HepG2 (cell line): ENCODE data around the gene ITGAE. TPM values are rescaled to one million over a fixed set of nuclear protein-coding genes. Genes with fewer than 3 reads are reported as not detected.

Source experiments
- ATAC-seq: fragments of 200-7000 bp; cut with Tn5 transposase; 3 replicates; pipeline ENCODE4 v1.9.1; 2020; ENCODE audit warnings: mild to moderate bottlenecking, moderate library complexity
- BruUV-seq: library from RNA; stranded (reverse); fragments of 400-500 nt; replicated peaks from 2 replicates; lab custom pipeline; 2021; lab: Mats Ljungman, UMichigan
- CTCF ChIA-PET: fragments of 300-600 bp; formaldehyde crosslinking; extraction: SDS; loops from one replicate; lab custom pipeline; 2021; ENCODE audit warnings: low total read pairs, inconsistent platforms, low intra/inter-chr PET ratio; lab: Yijun Ruan, JAX
- POLR2A ChIA-PET: fragments of 350-600 bp; sonication (Branson Sonifier 250); formaldehyde crosslinking; loops from one replicate; lab custom pipeline; 2020; ENCODE audit warnings: antibody characterized with exemption, inconsistent platforms; lab: Yijun Ruan, JAX
- DNase-seq: peaks from one replicate; pipeline ENCODE4 v3.0.0-alpha.2; 2015; ENCODE audit warnings: low spot score
- FAIRE-seq: peaks from 3 replicates; lab custom pipeline; 2011; peaks lifted over from hg19 to GRCh38; lab: Jason Lieb, UNC
- H2AFZ ChIP-seq: one replicate; pipeline ENCODE4 v1.6.1; 2011; ENCODE audit warnings: low read length, inconsistent platforms
- H3K27ac ChIP-seq: fragments of 300-600 bp; 3 replicates; pipeline ENCODE4 v1.8.0; 2011; ENCODE audit warnings: mixed run types, mild to moderate bottlenecking, mixed read lengths, low read length, inconsistent platforms; ENCODE audit not compliant: insufficient read depth; ENCODE audit errors: extremely low read length
- H3K27me3 ChIP-seq, 2 experiments: fragments of 200-600 bp in 1 of 2; 2 replicates in 1 of 2; 3 replicates in 1 of 2; pipeline versions ENCODE4 v1.6.0 to v1.8.0; 2011; ENCODE audit warnings: low read length in 2 of 2, mild to moderate bottlenecking in 2 of 2, moderate library complexity in 2 of 2, inconsistent platforms in 1 of 2; ENCODE audit not compliant: insufficient read depth in 2 of 2, control insufficient read depth in 1 of 2
- H3K36me3 ChIP-seq, 2 experiments: fragments of 200-600 bp in 1 of 2; replicated peaks in 1 of 2; 2 replicates in 1 of 2; 3 replicates in 1 of 2; pipeline versions ENCODE4 v1.5.1 to v1.8.0; 2011; ENCODE audit warnings: low read length in 2 of 2, inconsistent platforms in 1 of 2; ENCODE audit not compliant: insufficient read depth in 2 of 2, control insufficient read depth in 1 of 2
- H3K4me1 ChIP-seq: 2 replicates; pipeline ENCODE4 v1.5.1; 2012; ENCODE audit warnings: low read length, inconsistent platforms; ENCODE audit not compliant: insufficient read depth
- H3K4me2 ChIP-seq: 2 replicates; pipeline ENCODE4 v1.6.0; 2011; ENCODE audit warnings: low read depth, low read length, inconsistent platforms
- H3K4me3 ChIP-seq, 3 experiments: fragments of 200-600 bp in 1 of 3; sonication (generic), shearing (Covaris generic) in 1 of 3; replicated peaks in 1 of 3; 2 replicates each; pipeline ENCODE4 v1.5.1; 2011 to 2016; ENCODE audit warnings: low read length in 3 of 3, inconsistent platforms in 2 of 3, low read depth in 2 of 3, mild to moderate bottlenecking in 2 of 3, control low read depth in 1 of 3, mixed read lengths in 1 of 3; ENCODE audit not compliant: insufficient read depth in 1 of 3
- H3K79me2 ChIP-seq: one replicate; pipeline ENCODE4 v1.6.1; 2011; ENCODE audit warnings: low read length, inconsistent platforms; ENCODE audit not compliant: insufficient read depth
- H3K9ac ChIP-seq: 2 replicates; pipeline ENCODE4 v1.6.0; 2011; ENCODE audit warnings: mild to moderate bottlenecking, low read depth, low read length, inconsistent platforms; ENCODE audit not compliant: insufficient read depth
- H3K9me3 ChIP-seq: 2 replicates; pipeline ENCODE4 v1.5.1; 2012; ENCODE audit warnings: mild to moderate bottlenecking, low read length
- H4K20me1 ChIP-seq: 2 replicates; pipeline ENCODE4 v1.6.0; 2011; ENCODE audit warnings: inconsistent platforms, mild to moderate bottlenecking, low read length, moderate library complexity; ENCODE audit not compliant: insufficient read depth
- AHR ChIP-seq: IDR thresholded peaks from 2 replicates; pipeline ENCODE4 v1.6.1; 2018; ENCODE audit warnings: missing genetic modification reagents, missing compliant biosample characterization
- AKAP8 ChIP-seq: sonication (generic); formaldehyde crosslinking; IDR thresholded peaks from 2 replicates; pipeline ENCODE4 v1.5.1; 2020; ENCODE audit warnings: mild to moderate bottlenecking, missing genetic modification reagents
- ATM ChIP-seq: fragments of 450-650 bp; IDR thresholded peaks from 2 replicates; pipeline ENCODE4 v1.7.1; 2017; ENCODE audit warnings: mild to moderate bottlenecking, borderline replicate concordance
- CBX2 ChIP-seq, 2 experiments: fragments of 200-600 bp in 1 of 2; sonication (generic); formaldehyde crosslinking in 1 of 2; IDR thresholded peaks; 2 replicates each; pipeline versions ENCODE4 v1.7.0 to v1.8.1; 2018 to 2022; ENCODE audit warnings: low read depth in 2 of 2, low read length in 1 of 2, mild to moderate bottlenecking in 1 of 2, missing genetic modification reagents in 1 of 2
- CHD4 ChIP-seq: fragments of 200-600 bp; sonication (generic); IDR thresholded peaks from 2 replicates; pipeline ENCODE4 v1.7.0; 2017; ENCODE audit warnings: mild to moderate bottlenecking, low read length, borderline replicate concordance
- FOXK2 ChIP-seq: fragments of 450-650 bp; IDR thresholded peaks from 2 replicates; pipeline ENCODE4 v1.6.1; 2016
- ISL2 ChIP-seq: sonication (generic); formaldehyde crosslinking; IDR thresholded peaks from 2 replicates; pipeline ENCODE4 v1.5.0; 2020; ENCODE audit warnings: missing genetic modification reagents
- MIER3 ChIP-seq: IDR thresholded peaks from 2 replicates; pipeline ENCODE4 v1.6.1; 2016; ENCODE audit warnings: missing compliant biosample characterization, borderline replicate concordance
- PAX8 ChIP-seq: sonication (generic); formaldehyde crosslinking; IDR thresholded peaks from 2 replicates; pipeline ENCODE4 v1.8.0; 2022; ENCODE audit warnings: mild to moderate bottlenecking, missing genetic modification reagents, borderline replicate concordance
- RBM39 ChIP-seq: fragments of 200-400 bp; formaldehyde crosslinking; IDR thresholded peaks from one replicate; pipeline ENCODE4 v1.6.1; 2018; ENCODE audit warnings: antibody characterized with exemption, mild to moderate bottlenecking, low read depth, low read length; ENCODE audit not compliant: poor library complexity, severe bottlenecking
- TCF7L2 ChIP-seq: IDR thresholded peaks from 2 replicates; pipeline ENCODE4 v1.6.1; 2011; ENCODE audit warnings: mild to moderate bottlenecking, low read depth, low read length, moderate library complexity
- ZBTB3 ChIP-seq: sonication (generic); formaldehyde crosslinking; IDR thresholded peaks from 2 replicates; pipeline ENCODE4 v1.4.0; 2020; ENCODE audit warnings: low read depth, mild to moderate bottlenecking, moderate library complexity, missing genetic modification reagents, borderline replicate concordance
- ZNF34 ChIP-seq: sonication (generic); formaldehyde crosslinking; IDR thresholded peaks from 2 replicates; pipeline ENCODE4 v1.4.0; 2020; ENCODE audit warnings: mild to moderate bottlenecking, missing genetic modification reagents, borderline replicate concordance
- ZNF589 ChIP-seq: sonication (generic); formaldehyde crosslinking; conservative IDR thresholded peaks from 2 replicates; pipeline ENCODE4 v1.8.0; 2022; ENCODE audit warnings: mild to moderate bottlenecking, moderate library complexity, missing genetic modification reagents
- ZNF768 ChIP-seq: sonication (generic); formaldehyde crosslinking; IDR thresholded peaks from 2 replicates; pipeline ENCODE4 v1.4.0; 2020; ENCODE audit warnings: missing genetic modification reagents
- WGBS: methylation state at CpG from one replicate; pipeline ENCODE4 v1.1.6; 2017; ENCODE audit warnings: low lambda C conversion rate; 5-methylcytosine and 5-hydroxymethylcytosine counted together
- in situ Hi-C: cut with HindIII; loops from 2 replicates; pipeline ENCODE4 v1.10.0; 2017; ENCODE audit warnings: low pct_unique_long_range_greater_than_20kb; ENCODE audit not compliant: extremely low pct_ligation_motif_present
- intact Hi-C: fragments of 100-400 bp; cut with micrococcal nuclease; formaldehyde crosslinking; loops from one replicate; pipeline ENCODE4 v1.10.0; 2022; ENCODE audit not compliant: unreplicated experiment
- polyA plus RNA-seq, 8 experiments: library from polyadenylated mRNA; depleted of rRNA in 3 of 8; stranded (reverse) in 7 of 8; unstranded in 1 of 8; fragments of >200 nt; fragmentation: Illumina TruSeq in 4 of 8; extraction: Trizol in 4 of 8; gene quantifications; 2 replicates each; pipeline versions ENCODE4 v1.2.1 to v1.2.3, GENCODE V29; 2011 to 2016; ENCODE audit warnings: low read depth in 4 of 8, missing spikeins in 1 of 8, mixed read lengths in 1 of 8; ENCODE audit not compliant: insufficient read depth in 1 of 8
- total RNA-seq, 5 experiments: library from RNA; depleted of rRNA; stranded (reverse); fragments of >200 nt; fragmentation: Illumina TruSeq; extraction: Trizol; gene quantifications; 2 replicates each; pipeline ENCODE4 v1.2.3, GENCODE V29; 2016; ENCODE audit warnings: low read depth in 1 of 5
- TF ChIP-seq, protein P1 (sequence below): sonication (generic); formaldehyde crosslinking; IDR thresholded peaks from 2 replicates; pipeline ENCODE4 v1.5.0; 2020; ENCODE audit warnings: missing genetic modification reagents
- TF ChIP-seq, protein P2 (sequence below): sonication (generic); formaldehyde crosslinking; IDR thresholded peaks from 2 replicates; pipeline ENCODE4 v1.4.0; 2020; ENCODE audit warnings: mild to moderate bottlenecking, missing genetic modification reagents

The ITGAE gene
- total and polyA plus RNA-seq, 2 of the 13 experiments (the other 11 are each of a cell fraction or from before 2014, with no cell fraction given): 42.3 to 49.0 TPM

GRCh38 chr17:3846437-3847164 is 45.6 kb upstream of the ITGAE start:
- CTCF ChIA-PET: interaction anchor here (0.7 to 1.0 kb wide), 2 partner anchors 61 to 109 kb away, joined by 3 read pairs; no protein-coding TSS in a partner anchor
- Histone ChIP-seq H3K79me2 (peaks cover 25% of the 10 kb centered on the region), H3K4me2 (peak overlapping the region; percentile 93), H2AFZ (peak overlapping the region; percentile 87), H3K9ac (peak overlapping the region; percentile 33; the same call in 1 of the 2 replicates), H3K27me3 (no peaks in the 10 kb centered on the region; a peak in 1 of 5 replicates), H4K20me1 (peaks cover 3% of the 10 kb centered on the region; the same call in 1 of the 2 replicates), H3K4me1 (peaks cover 49% of the 10 kb centered on the region), H3K36me3 (peaks cover 0 to 19% of the 10 kb centered on the region in 2 experiments; a peak in 2 of 5 replicates), H3K9me3 (no peaks in the 10 kb centered on the region), H3K4me3 (peak overlapping the region; percentile 47 to 98 (median 51)), H3K27ac (no peak overlapping the region)
- FAIRE-seq (no peak), ATAC-seq (0 out of 3 replicates have a peak, but pooled peaks have one; percentile 6), DNase-seq (no peak)
- POLR2A ChIA-PET: interaction anchor here (0.7 to 2.3 kb wide), 14 partner anchors 11 to 297 kb away, joined by 3 to 12 read pairs (median 6); partner anchors contain the start of genes CAMKK1, EMC6, HASPIN and TAX1BP3
- 21% methylated on average over 16 of the region's 17 CpGs for WGBS
- BruUV-seq: no TSS peak
- intact Hi-C loops: loop anchor here (5.0 kb wide), 1 partner anchor 61 kb away; no protein-coding TSS in a partner anchor
- in situ Hi-C loops: no loop called here
- TF ChIP-seq PAX8 (no peak), CBX2 (IDR thresholded peaks at IDR 0.05; ENCODE audit: low read depth, low read length) (no peak), CBX2 (CRISPR knock-in tag; IDR thresholded peaks at IDR 0.05; ENCODE audit: low read depth) (no peak), ATM (no peak), AKAP8 (CRISPR knock-in tag) (0 out of 2 replicates have a peak, but pooled peaks have one; percentile 3), ZNF768 (CRISPR knock-in tag) (no peak), ZNF34 (CRISPR knock-in tag) (0 out of 2 replicates have a peak, but pooled peaks have one; percentile 33), ISL2 (CRISPR knock-in tag) (peak; percentile 11; the same call in 1 of the 2 replicates), TCF7L2 (no peak), FOXK2 (no peak), AHR (no peak), ZBTB3 (peak; percentile 14; the same call in 1 of the 2 replicates), ZNF589 (CRISPR knock-in tag) (0 out of 2 replicates have a peak, but pooled peaks have one; percentile 14), RBM39 (peak; percentile 37), MIER3 (CRISPR knock-in tag) (no peak), CHD4 (0 out of 2 replicates have a peak, but pooled peaks have one; percentile 29)
- TF ChIP-seq, protein P1, sequence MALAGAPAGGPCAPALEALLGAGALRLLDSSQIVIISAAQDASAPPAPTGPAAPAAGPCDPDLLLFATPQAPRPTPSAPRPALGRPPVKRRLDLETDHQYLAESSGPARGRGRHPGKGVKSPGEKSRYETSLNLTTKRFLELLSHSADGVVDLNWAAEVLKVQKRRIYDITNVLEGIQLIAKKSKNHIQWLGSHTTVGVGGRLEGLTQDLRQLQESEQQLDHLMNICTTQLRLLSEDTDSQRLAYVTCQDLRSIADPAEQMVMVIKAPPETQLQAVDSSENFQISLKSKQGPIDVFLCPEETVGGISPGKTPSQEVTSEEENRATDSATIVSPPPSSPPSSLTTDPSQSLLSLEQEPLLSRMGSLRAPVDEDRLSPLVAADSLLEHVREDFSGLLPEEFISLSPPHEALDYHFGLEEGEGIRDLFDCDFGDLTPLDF (CRISPR knock-in tag): peak; percentile 2; the same call in 1 of the 2 replicates
- TF ChIP-seq, protein P2, sequence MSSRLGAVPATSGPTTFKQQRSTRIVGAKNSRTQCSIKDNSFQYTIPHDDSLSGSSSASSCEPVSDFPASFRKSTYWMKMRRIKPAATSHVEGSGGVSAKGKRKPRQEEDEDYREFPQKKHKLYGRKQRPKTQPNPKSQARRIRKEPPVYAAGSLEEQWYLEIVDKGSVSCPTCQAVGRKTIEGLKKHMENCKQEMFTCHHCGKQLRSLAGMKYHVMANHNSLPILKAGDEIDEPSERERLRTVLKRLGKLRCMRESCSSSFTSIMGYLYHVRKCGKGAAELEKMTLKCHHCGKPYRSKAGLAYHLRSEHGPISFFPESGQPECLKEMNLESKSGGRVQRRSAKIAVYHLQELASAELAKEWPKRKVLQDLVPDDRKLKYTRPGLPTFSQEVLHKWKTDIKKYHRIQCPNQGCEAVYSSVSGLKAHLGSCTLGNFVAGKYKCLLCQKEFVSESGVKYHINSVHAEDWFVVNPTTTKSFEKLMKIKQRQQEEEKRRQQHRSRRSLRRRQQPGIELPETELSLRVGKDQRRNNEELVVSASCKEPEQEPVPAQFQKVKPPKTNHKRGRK (CRISPR knock-in tag): peak; percentile 73; the same call in 1 of the 2 replicates
